ENCODE measurements around the gene ST14.

DNA sequence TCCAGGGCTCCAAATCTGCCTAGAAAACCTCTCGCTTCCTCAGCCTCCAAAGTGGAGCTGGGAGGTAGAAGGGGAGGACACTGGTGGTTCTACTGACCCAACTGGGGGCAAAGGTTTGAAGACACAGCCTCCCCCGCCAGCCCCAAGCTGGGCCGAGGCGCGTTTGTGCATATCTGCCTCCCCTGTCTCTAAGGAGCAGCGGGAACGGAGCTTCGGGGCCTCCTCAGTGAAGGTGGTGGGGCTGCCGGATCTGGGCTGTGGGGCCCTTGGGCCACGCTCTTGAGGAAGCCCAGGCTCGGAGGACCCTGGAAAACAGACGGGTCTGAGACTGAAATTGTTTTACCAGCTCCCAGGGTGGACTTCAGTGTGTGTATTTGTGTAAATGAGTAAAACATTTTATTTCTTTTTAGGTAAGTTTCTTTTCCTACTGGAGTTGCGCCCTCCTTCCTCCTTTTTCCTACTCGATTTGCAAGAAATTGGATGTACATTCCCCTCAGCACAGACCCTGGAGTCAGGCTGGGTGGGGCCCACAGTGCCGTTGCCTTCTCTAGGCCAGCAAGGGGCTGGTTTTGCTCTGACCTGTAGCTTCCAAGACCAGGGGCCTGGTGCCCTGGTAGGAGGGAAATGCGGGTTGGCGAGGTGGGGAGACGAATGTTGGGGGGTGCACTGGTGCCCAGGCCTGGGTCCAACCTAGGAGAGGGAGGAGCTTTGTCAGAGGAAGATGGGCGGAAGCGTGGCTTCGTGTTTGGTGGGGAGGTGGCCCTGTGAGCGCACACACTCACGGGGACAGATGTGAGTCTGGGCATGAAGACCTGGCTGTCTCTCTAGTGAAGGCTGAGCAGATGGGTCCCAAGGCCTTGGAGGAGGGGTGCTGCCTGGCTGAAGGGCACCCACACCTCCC, 50.6 kb downstream of the ST14 start:
- no peak for TF ChIP-seq POLR2AphosphoS5 (IDR thresholded peaks at IDR 0.05)
- TF ChIP-seq, protein P1, sequence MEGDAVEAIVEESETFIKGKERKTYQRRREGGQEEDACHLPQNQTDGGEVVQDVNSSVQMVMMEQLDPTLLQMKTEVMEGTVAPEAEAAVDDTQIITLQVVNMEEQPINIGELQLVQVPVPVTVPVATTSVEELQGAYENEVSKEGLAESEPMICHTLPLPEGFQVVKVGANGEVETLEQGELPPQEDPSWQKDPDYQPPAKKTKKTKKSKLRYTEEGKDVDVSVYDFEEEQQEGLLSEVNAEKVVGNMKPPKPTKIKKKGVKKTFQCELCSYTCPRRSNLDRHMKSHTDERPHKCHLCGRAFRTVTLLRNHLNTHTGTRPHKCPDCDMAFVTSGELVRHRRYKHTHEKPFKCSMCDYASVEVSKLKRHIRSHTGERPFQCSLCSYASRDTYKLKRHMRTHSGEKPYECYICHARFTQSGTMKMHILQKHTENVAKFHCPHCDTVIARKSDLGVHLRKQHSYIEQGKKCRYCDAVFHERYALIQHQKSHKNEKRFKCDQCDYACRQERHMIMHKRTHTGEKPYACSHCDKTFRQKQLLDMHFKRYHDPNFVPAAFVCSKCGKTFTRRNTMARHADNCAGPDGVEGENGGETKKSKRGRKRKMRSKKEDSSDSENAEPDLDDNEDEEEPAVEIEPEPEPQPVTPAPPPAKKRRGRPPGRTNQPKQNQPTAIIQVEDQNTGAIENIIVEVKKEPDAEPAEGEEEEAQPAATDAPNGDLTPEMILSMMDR (IDR thresholded peaks at IDR 0.05): no peak
